HEK293 (cell line): ENCODE data around the gene ARPC4.

ENCODE experiments used
- KLF8 ChIP-seq: fragments of 450-650 bp; formaldehyde crosslinking; IDR thresholded peaks from 2 replicates; pipeline ENCODE4 v1.5.1; 2016; ENCODE audit warnings: missing biosample characterization, missing genetic modification characterization
- KLF9 ChIP-seq: fragments of 450-650 bp; formaldehyde crosslinking; IDR thresholded peaks from 2 replicates; pipeline ENCODE4 v1.5.1; 2016; ENCODE audit warnings: missing biosample characterization, missing genetic modification characterization, low read depth
- SCRT1 ChIP-seq: fragments of 450-650 bp; formaldehyde crosslinking; IDR thresholded peaks from 2 replicates; pipeline ENCODE4 v1.5.1; 2016; ENCODE audit warnings: missing biosample characterization, missing genetic modification characterization, borderline replicate concordance
- ZBTB7A ChIP-seq: fragments of 450-650 bp; formaldehyde crosslinking; IDR thresholded peaks from 2 replicates; pipeline ENCODE4 v1.5.1; 2016; ENCODE audit warnings: low read depth, missing biosample characterization, missing genetic modification characterization
- ZBTB8A ChIP-seq: fragments of 450-650 bp; formaldehyde crosslinking; IDR thresholded peaks from 2 replicates; pipeline ENCODE4 v1.5.1; 2016; ENCODE audit warnings: missing biosample characterization, missing genetic modification characterization
- ZEB2 ChIP-seq: fragments of 450-650 bp; formaldehyde crosslinking; IDR thresholded peaks from 2 replicates; pipeline ENCODE4 v1.5.1; 2016; ENCODE audit warnings: missing biosample characterization, missing genetic modification characterization
- ZFHX2 ChIP-seq: fragments of 450-650 bp; formaldehyde crosslinking; conservative IDR thresholded peaks from 2 replicates; pipeline ENCODE4 v1.5.1; 2016; ENCODE audit warnings: missing biosample characterization, missing genetic modification characterization
- ZNF174 ChIP-seq: fragments of 450-650 bp; formaldehyde crosslinking; IDR thresholded peaks from 2 replicates; pipeline ENCODE4 v1.5.0; 2017; ENCODE audit warnings: missing biosample characterization, mild to moderate bottlenecking, missing genetic modification characterization
- ZNF211 ChIP-seq: fragments of 450-650 bp; formaldehyde crosslinking; IDR thresholded peaks from 2 replicates; pipeline ENCODE4 v1.5.1; 2016; ENCODE audit warnings: low read depth, missing biosample characterization, missing genetic modification characterization
- ZNF423 ChIP-seq: fragments of 450-650 bp; formaldehyde crosslinking; IDR thresholded peaks from 2 replicates; pipeline ENCODE4 v1.5.1; 2016; ENCODE audit warnings: missing biosample characterization, missing genetic modification characterization
- ZNF473 ChIP-seq: fragments of 450-650 bp; formaldehyde crosslinking; IDR thresholded peaks from 2 replicates; pipeline ENCODE4 v1.5.1; 2017; ENCODE audit warnings: missing biosample characterization, missing genetic modification characterization
- ZNF529 ChIP-seq: fragments of 450-650 bp; formaldehyde crosslinking; IDR thresholded peaks from 2 replicates; pipeline ENCODE4 v1.5.1; 2017; ENCODE audit warnings: missing genetic modification characterization, missing biosample characterization; ENCODE audit not compliant: insufficient replicate concordance
- ZNF555 ChIP-seq: fragments of 450-650 bp; formaldehyde crosslinking; conservative IDR thresholded peaks from 2 replicates; pipeline ENCODE4 v1.5.1; 2017; ENCODE audit warnings: missing biosample characterization, mild to moderate bottlenecking, missing genetic modification characterization, inconsistent platforms
- ZNF585B ChIP-seq: fragments of 450-650 bp; formaldehyde crosslinking; IDR thresholded peaks from 2 replicates; pipeline ENCODE4 v1.5.1; 2016; ENCODE audit warnings: missing biosample characterization, missing genetic modification characterization
- TF ChIP-seq, protein P1 (sequence below): fragments of 450-650 bp; formaldehyde crosslinking; IDR thresholded peaks from 2 replicates; pipeline ENCODE4 v1.5.1; 2017; ENCODE audit warnings: missing biosample characterization, mild to moderate bottlenecking, missing genetic modification characterization, moderate library complexity
- TF ChIP-seq, protein P2 (sequence below): fragments of 450-650 bp; formaldehyde crosslinking; IDR thresholded peaks from 2 replicates; pipeline ENCODE4 v1.5.0; 2017; ENCODE audit warnings: missing biosample characterization, missing genetic modification characterization, borderline replicate concordance
- TF ChIP-seq, protein P3 (sequence below): fragments of 450-650 bp; formaldehyde crosslinking; IDR thresholded peaks from 2 replicates; pipeline ENCODE4; 2016; ENCODE audit warnings: missing biosample characterization, missing genetic modification characterization
- TF ChIP-seq, protein P4 (sequence below): fragments of 450-650 bp; formaldehyde crosslinking; IDR thresholded peaks from 2 replicates; pipeline ENCODE4 v1.5.1; 2016; ENCODE audit warnings: missing biosample characterization, missing genetic modification characterization
- TF ChIP-seq, protein P5 (sequence below): fragments of 450-650 bp; formaldehyde crosslinking; IDR thresholded peaks from 2 replicates; pipeline ENCODE4 v1.5.1; 2017; ENCODE audit warnings: missing biosample characterization, missing genetic modification characterization
- TF ChIP-seq, protein P6 (sequence below): fragments of 450-650 bp; IDR thresholded peaks from 2 replicates; pipeline ENCODE4 v1.5.1; 2018; ENCODE audit warnings: missing biosample characterization, missing genetic modification characterization
- TF ChIP-seq, protein P7 (sequence below): fragments of 450-650 bp; formaldehyde crosslinking; IDR thresholded peaks from 2 replicates; pipeline ENCODE4 v1.5.1; 2016; ENCODE audit warnings: missing biosample characterization, missing genetic modification characterization
- TF ChIP-seq, protein P8 (sequence below): fragments of 450-650 bp; IDR thresholded peaks from 2 replicates; pipeline ENCODE4 v1.5.1; 2018; ENCODE audit warnings: missing biosample characterization, mild to moderate bottlenecking, missing genetic modification characterization
- TF ChIP-seq, protein P9 (sequence below): fragments of 450-650 bp; formaldehyde crosslinking; IDR thresholded peaks from 2 replicates; pipeline ENCODE4 v1.5.1; 2016; ENCODE audit warnings: missing biosample characterization, missing genetic modification characterization

ARPC4 gene

DNA sequence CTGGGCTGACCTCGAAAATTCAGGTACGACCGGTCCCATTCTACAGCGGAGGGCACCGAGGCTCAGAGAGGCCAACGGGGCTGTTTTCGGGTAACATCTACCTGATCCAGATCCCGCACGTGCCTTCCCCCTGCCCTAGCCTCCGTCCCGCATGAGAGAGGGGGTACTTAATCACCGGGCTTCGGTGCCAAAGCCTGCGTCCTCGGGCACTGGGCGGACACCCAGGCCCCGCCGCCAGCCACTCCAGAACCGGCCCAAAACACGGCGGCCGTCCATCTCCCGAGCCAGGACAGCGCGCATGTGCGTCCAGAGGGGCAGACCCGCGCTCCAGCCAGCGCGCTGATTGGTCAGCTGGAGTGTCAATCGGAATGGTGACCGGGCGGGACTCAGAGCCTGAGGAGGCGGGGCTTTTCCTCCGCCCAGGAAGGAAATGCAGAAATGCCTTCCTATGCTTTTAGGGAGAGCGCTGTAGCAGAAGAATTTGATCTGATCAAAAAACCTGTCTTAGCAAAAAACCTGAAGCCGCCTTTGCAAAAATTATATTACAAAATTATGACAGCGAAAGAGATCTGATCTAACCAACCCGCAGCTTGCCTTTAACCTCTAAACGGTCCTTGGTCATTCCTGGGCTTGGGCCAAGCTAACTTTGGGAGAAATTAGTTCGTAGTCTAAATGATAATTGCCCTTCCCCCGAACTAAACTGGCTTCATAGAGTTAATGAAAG lies 51.0 kb downstream of the ARPC4 start, which contains the start of gene RPUSD3 (continued):
- TF ChIP-seq, protein P1, sequence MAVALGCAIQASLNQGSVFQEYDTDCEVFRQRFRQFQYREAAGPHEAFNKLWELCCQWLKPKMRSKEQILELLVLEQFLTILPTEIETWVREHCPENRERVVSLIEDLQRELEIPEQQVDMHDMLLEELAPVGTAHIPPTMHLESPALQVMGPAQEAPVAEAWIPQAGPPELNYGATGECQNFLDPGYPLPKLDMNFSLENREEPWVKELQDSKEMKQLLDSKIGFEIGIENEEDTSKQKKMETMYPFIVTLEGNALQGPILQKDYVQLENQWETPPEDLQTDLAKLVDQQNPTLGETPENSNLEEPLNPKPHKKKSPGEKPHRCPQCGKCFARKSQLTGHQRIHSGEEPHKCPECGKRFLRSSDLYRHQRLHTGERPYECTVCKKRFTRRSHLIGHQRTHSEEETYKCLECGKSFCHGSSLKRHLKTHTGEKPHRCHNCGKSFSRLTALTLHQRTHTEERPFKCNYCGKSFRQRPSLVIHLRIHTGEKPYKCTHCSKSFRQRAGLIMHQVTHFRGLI: no peak
- TF ChIP-seq KLF8 (tag by site-specific recombination): peak; percentile 57; the same call in 1 of the 2 replicates
- no peak for TF ChIP-seq ZNF211 (tag by site-specific recombination)
- TF ChIP-seq, protein P2, sequence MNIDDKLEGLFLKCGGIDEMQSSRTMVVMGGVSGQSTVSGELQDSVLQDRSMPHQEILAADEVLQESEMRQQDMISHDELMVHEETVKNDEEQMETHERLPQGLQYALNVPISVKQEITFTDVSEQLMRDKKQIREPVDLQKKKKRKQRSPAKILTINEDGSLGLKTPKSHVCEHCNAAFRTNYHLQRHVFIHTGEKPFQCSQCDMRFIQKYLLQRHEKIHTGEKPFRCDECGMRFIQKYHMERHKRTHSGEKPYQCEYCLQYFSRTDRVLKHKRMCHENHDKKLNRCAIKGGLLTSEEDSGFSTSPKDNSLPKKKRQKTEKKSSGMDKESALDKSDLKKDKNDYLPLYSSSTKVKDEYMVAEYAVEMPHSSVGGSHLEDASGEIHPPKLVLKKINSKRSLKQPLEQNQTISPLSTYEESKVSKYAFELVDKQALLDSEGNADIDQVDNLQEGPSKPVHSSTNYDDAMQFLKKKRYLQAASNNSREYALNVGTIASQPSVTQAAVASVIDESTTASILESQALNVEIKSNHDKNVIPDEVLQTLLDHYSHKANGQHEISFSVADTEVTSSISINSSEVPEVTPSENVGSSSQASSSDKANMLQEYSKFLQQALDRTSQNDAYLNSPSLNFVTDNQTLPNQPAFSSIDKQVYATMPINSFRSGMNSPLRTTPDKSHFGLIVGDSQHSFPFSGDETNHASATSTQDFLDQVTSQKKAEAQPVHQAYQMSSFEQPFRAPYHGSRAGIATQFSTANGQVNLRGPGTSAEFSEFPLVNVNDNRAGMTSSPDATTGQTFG (tag by site-specific recombination): no peak
- TF ChIP-seq, protein P3, sequence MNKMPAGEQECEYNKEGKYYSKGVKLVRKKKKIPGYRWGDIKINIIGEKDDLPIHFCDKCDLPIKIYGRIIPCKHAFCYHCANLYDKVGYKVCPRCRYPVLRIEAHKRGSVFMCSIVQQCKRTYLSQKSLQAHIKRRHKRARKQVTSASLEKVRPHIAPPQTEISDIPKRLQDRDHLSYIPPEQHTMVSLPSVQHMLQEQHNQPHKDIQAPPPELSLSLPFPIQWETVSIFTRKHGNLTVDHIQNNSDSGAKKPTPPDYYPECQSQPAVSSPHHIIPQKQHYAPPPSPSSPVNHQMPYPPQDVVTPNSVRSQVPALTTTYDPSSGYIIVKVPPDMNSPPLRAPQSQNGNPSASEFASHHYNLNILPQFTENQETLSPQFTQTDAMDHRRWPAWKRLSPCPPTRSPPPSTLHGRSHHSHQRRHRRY (tag by site-specific recombination): no peak
- TF ChIP-seq, protein P4, sequence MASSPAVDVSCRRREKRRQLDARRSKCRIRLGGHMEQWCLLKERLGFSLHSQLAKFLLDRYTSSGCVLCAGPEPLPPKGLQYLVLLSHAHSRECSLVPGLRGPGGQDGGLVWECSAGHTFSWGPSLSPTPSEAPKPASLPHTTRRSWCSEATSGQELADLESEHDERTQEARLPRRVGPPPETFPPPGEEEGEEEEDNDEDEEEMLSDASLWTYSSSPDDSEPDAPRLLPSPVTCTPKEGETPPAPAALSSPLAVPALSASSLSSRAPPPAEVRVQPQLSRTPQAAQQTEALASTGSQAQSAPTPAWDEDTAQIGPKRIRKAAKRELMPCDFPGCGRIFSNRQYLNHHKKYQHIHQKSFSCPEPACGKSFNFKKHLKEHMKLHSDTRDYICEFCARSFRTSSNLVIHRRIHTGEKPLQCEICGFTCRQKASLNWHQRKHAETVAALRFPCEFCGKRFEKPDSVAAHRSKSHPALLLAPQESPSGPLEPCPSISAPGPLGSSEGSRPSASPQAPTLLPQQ: peak; percentile 55; the same call in 1 of the 2 replicates
- TF ChIP-seq, protein P5, sequence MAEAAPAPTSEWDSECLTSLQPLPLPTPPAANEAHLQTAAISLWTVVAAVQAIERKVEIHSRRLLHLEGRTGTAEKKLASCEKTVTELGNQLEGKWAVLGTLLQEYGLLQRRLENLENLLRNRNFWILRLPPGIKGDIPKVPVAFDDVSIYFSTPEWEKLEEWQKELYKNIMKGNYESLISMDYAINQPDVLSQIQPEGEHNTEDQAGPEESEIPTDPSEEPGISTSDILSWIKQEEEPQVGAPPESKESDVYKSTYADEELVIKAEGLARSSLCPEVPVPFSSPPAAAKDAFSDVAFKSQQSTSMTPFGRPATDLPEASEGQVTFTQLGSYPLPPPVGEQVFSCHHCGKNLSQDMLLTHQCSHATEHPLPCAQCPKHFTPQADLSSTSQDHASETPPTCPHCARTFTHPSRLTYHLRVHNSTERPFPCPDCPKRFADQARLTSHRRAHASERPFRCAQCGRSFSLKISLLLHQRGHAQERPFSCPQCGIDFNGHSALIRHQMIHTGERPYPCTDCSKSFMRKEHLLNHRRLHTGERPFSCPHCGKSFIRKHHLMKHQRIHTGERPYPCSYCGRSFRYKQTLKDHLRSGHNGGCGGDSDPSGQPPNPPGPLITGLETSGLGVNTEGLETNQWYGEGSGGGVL (tag by site-specific recombination): peak; percentile 59
- TF ChIP-seq ZNF529 (tag by site-specific recombination): no peak
- TF ChIP-seq ZNF473 (tag by site-specific recombination): no peak
- peak; percentile 74 for TF ChIP-seq ZBTB8A (tag by site-specific recombination)
- TF ChIP-seq ZNF555 (tag by site-specific recombination): no peak
- no peak for TF ChIP-seq ZNF174
- 0 out of 2 replicates have a peak, but pooled peaks have one; percentile 33 for TF ChIP-seq KLF9 (tag by site-specific recombination)
- no peak for TF ChIP-seq ZFHX2
- TF ChIP-seq, protein P6, sequence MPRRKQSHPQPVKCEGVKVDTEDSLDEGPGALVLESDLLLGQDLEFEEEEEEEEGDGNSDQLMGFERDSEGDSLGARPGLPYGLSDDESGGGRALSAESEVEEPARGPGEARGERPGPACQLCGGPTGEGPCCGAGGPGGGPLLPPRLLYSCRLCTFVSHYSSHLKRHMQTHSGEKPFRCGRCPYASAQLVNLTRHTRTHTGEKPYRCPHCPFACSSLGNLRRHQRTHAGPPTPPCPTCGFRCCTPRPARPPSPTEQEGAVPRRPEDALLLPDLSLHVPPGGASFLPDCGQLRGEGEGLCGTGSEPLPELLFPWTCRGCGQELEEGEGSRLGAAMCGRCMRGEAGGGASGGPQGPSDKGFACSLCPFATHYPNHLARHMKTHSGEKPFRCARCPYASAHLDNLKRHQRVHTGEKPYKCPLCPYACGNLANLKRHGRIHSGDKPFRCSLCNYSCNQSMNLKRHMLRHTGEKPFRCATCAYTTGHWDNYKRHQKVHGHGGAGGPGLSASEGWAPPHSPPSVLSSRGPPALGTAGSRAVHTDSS: no peak; the same call in 1 of the 2 replicates
- TF ChIP-seq, protein P7, sequence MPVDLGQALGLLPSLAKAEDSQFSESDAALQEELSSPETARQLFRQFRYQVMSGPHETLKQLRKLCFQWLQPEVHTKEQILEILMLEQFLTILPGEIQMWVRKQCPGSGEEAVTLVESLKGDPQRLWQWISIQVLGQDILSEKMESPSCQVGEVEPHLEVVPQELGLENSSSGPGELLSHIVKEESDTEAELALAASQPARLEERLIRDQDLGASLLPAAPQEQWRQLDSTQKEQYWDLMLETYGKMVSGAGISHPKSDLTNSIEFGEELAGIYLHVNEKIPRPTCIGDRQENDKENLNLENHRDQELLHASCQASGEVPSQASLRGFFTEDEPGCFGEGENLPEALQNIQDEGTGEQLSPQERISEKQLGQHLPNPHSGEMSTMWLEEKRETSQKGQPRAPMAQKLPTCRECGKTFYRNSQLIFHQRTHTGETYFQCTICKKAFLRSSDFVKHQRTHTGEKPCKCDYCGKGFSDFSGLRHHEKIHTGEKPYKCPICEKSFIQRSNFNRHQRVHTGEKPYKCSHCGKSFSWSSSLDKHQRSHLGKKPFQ (tag by site-specific recombination): no peak
- no peak for TF ChIP-seq SCRT1 (tag by site-specific recombination)
- TF ChIP-seq, protein P8, sequence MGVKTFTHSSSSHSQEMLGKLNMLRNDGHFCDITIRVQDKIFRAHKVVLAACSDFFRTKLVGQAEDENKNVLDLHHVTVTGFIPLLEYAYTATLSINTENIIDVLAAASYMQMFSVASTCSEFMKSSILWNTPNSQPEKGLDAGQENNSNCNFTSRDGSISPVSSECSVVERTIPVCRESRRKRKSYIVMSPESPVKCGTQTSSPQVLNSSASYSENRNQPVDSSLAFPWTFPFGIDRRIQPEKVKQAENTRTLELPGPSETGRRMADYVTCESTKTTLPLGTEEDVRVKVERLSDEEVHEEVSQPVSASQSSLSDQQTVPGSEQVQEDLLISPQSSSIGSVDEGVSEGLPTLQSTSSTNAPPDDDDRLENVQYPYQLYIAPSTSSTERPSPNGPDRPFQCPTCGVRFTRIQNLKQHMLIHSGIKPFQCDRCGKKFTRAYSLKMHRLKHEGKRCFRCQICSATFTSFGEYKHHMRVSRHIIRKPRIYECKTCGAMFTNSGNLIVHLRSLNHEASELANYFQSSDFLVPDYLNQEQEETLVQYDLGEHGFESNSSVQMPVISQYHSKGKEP (tag by site-specific recombination): no peak
- peak; percentile 48 for TF ChIP-seq ZEB2
- TF ChIP-seq, protein P9, sequence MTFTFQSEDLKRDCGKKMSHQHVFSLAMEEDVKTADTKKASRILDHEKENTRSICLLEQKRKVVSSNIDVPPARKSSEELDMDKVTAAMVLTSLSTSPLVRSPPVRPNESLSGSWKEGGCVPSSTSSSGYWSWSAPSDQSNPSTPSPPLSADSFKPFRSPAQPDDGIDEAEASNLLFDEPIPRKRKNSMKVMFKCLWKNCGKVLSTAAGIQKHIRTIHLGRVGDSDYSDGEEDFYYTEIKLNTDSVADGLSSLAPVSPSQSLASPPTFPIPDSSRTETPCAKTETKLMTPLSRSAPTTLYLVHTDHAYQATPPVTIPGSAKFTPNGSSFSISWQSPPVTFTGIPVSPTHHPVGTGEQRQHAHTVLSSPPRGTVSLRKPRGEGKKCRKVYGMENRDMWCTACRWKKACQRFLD: no peak
- TF ChIP-seq ZNF423: no peak
- no peak for TF ChIP-seq ZBTB7A (tag by site-specific recombination)
- no peak for TF ChIP-seq ZNF585B (tag by site-specific recombination)
